Gastrocnemius medialis (tissue), 4 donors: ENCODE measurements around the gene RNF148. TPM values are rescaled to one million over a fixed set of nuclear protein-coding genes. Genes with fewer than 3 reads are reported as not detected.

Experiments used
- ATAC-seq, 2 donors: fragments of 150-250 bp; one replicate each; pipeline ENCODE4 v1.9.1; 2016
- DNase-seq, 2 donors: peaks; one replicate each; pipeline ENCODE4 v3.0.0-alpha.2; 2019
- H3K27ac ChIP-seq, 4 donors: fragments of 200-600 bp; sonication (generic); 1 replicate in 1 of 4; 2 replicates in 3 of 4; pipeline ENCODE4 v1.5.1; 2016 to 2018; ENCODE audit warnings: mild to moderate bottlenecking in 2 of 4, moderate library complexity in 1 of 4
- H3K27me3 ChIP-seq, 3 donors: fragments of 200-600 bp; sonication (generic) in 2 of 3; 1 replicate in 1 of 3; 2 replicates in 2 of 3; pipeline versions ENCODE4 v1.5.1 to v1.6.0; 2016 to 2019; ENCODE audit warnings: mild to moderate bottlenecking in 1 of 3, moderate library complexity in 1 of 3
- H3K36me3 ChIP-seq, 2 donors: fragments of 200-600 bp; sonication (generic) in 1 of 2; one replicate each; pipeline ENCODE4 v1.5.1; 2017 to 2018
- H3K4me1 ChIP-seq, 2 donors: fragments of 200-600 bp; sonication (generic) in 1 of 2; one replicate each; pipeline ENCODE4 v1.5.1; 2016 to 2017; ENCODE audit warnings: mild to moderate bottlenecking in 2 of 2
- H3K4me3 ChIP-seq, 4 donors: fragments of 200-600 bp; sonication (generic) in 3 of 4; 1 replicate in 1 of 4; 2 replicates in 3 of 4; pipeline ENCODE4 v1.5.1; 2016 to 2019; ENCODE audit warnings: mild to moderate bottlenecking in 2 of 4
- H3K9me3 ChIP-seq, 3 donors: fragments of 200-600 bp; sonication (generic) in 2 of 3; 1 replicate in 1 of 3; 2 replicates in 2 of 3; pipeline ENCODE4 v1.5.1; 2016 to 2019
- CTCF ChIP-seq, 5 experiments: fragments of 450-650 bp in 3 of 5; fragments of 200-600 bp in 2 of 5; sonication (generic) in 2 of 5; IDR thresholded peaks in 4 of 5; conservative IDR thresholded peaks in 1 of 5; 1 replicate in 4 of 5; 2 replicates in 1 of 5; pipeline ENCODE4 v1.5.1; 2016 to 2019; ENCODE audit warnings: antibody characterized with exemption in 5 of 5, mild to moderate bottlenecking in 3 of 5, moderate library complexity in 3 of 5
- POLR2A ChIP-seq, 2 donors: fragments of 450-650 bp; IDR thresholded peaks; one replicate each; pipeline ENCODE4 v1.6.1; 2017; ENCODE audit warnings: antibody characterized with exemption in 2 of 2, mild to moderate bottlenecking in 2 of 2, moderate library complexity in 2 of 2
- in situ Hi-C, 4 donors: fragments of 200-750 bp; cut with MboI; loops; one replicate each; pipeline versions ENCODE4 v1.15.0 to v1.8.0; 2017; ENCODE audit warnings: low sequenced_read_pairs in 4 of 4
- intact Hi-C: fragments of 100-400 bp; cut with DNase I; formaldehyde crosslinking; loops from one replicate; pipeline ENCODE4 v1.15.1; 2023; ENCODE audit warnings: low total_unique reads
- total RNA-seq, 4 donors: library from RNA; depleted of rRNA; stranded (reverse); fragments of >200 nt; gene quantifications; one replicate each; pipeline versions ENCODE4 v1.1.0 to v1.2.3, GENCODE V29; 2016

Gene RNF148
- total RNA-seq, 4 donors from 2014 or later = 0.27 to 0.46 TPM; not detected in 2

GRCh38 chr7:122717356-122718089 lies 14.8 kb upstream of the RNF148 start:
- Histone ChIP-seq H3K4me1 (no peaks in the 10 kb centered on the region), H3K36me3 (no peaks in the 10 kb centered on the region), H3K9me3 (no peaks in the 10 kb centered on the region), H3K27me3 (no peaks in the 10 kb centered on the region), H3K27ac (no peak overlapping the region), H3K4me3 (no peak overlapping the region)
- TF ChIP-seq CTCF (IDR thresholded peaks at IDR 0.05 in 4 of 5, conservative IDR thresholded peaks at IDR 0.05 in 1 of 5) (no peak), POLR2A (IDR thresholded peaks at IDR 0.05) (no peak)
- intact Hi-C loops = no loop called here
- DNase-seq (no peak), ATAC-seq (no peak)
- in situ Hi-C loops = no loop called here

- in situ Hi-C loops = no loop called here
- DNase-seq = no peak
- intact Hi-C loops = no loop called here
- no peak overlapping the region for H3K27ac ChIP-seq
- no peaks in the 10 kb centered on the region for H3K27me3 ChIP-seq
- no peaks in the 10 kb centered on the region for H3K9me3 ChIP-seq
- no peak for ATAC-seq
- no peaks in the 10 kb centered on the region for H3K4me1 ChIP-seq
- no peak overlapping the region for H3K4me3 ChIP-seq
- H3K36me3 ChIP-seq = no peaks in the 10 kb centered on the region
- TF ChIP-seq POLR2A (IDR thresholded peaks at IDR 0.05) = no peak
- no peak for TF ChIP-seq CTCF (IDR thresholded peaks at IDR 0.05 in 4 of 5, conservative IDR thresholded peaks at IDR 0.05 in 1 of 5)
Measured at GRCh38 chr7:122715183-122715582, 12.5 kb upstream of the RNF148 start.

GRCh38 chr7:122710916-122711315 lies 8.2 kb upstream of the RNF148 start:
- Histone ChIP-seq H3K36me3 (no peaks in the 10 kb centered on the region), H3K4me1 (no peaks in the 10 kb centered on the region), H3K9me3 (no peaks in the 10 kb centered on the region), H3K4me3 (no peak overlapping the region), H3K27me3 (no peaks in the 10 kb centered on the region), H3K27ac (no peak overlapping the region)
- intact Hi-C loops = no loop called here
- in situ Hi-C loops = no loop called here
- ATAC-seq = no peak
- TF ChIP-seq CTCF (IDR thresholded peaks at IDR 0.05 in 4 of 5, conservative IDR thresholded peaks at IDR 0.05 in 1 of 5) = no peak
- DNase-seq = no peak

- in situ Hi-C loops = no loop called here
- Histone ChIP-seq H3K9me3 (no peaks in the 10 kb centered on the region), H3K27ac (no peak overlapping the region), H3K4me1 (no peaks in the 10 kb centered on the region), H3K4me3 (no peak overlapping the region), H3K27me3 (no peaks in the 10 kb centered on the region), H3K36me3 (no peaks in the 10 kb centered on the region)
- ATAC-seq = no peak
- DNase-seq = no peak
- intact Hi-C loops = no loop called here
- TF ChIP-seq CTCF (IDR thresholded peaks at IDR 0.05 in 4 of 5, conservative IDR thresholded peaks at IDR 0.05 in 1 of 5) = no peak
- no peak for TF ChIP-seq POLR2A (IDR thresholded peaks at IDR 0.05)
Measured at GRCh38 chr7:122709930-122710646, 7.4 kb upstream of the RNF148 start.
